Posterior cingulate gyrus (tissue), 11 donors: ENCODE data around the gene FAM72D.
"Not testable (repeated sequence)": the region's sequence is repeated elsewhere in the genome, so short reads cannot be mapped to it uniquely, and the experiment has no call there.

ENCODE experiments used
- DNase-seq, 10 donors: peaks; one replicate each; pipeline versions ENCODE4 v3.0.0 to v3.0.0-alpha.2; 2020 to 2021; ENCODE audit warnings: mixed read lengths in 3 of 10
- intact Hi-C: fragments of 100-400 bp; cut with DNase I; formaldehyde crosslinking; loops from one replicate; pipeline ENCODE4 v1.15.1; 2023

The FAM72D gene

GRCh38 chr1:145095284-145096057 lies at the start of gene FAM72D, which contains the start of gene SRGAP2B:
TSS of gene FAM72D (plus strand) at chr1:145095974. CDS start at chr1:145096848, 874 bp downstream.
TSS of gene SRGAP2B (minus strand) at chr1:145095328. CDS start at chr1:145092901, 2,427 bp downstream.
- DNase-seq, intact Hi-C loops: not testable (repeated sequence)

DNA sequence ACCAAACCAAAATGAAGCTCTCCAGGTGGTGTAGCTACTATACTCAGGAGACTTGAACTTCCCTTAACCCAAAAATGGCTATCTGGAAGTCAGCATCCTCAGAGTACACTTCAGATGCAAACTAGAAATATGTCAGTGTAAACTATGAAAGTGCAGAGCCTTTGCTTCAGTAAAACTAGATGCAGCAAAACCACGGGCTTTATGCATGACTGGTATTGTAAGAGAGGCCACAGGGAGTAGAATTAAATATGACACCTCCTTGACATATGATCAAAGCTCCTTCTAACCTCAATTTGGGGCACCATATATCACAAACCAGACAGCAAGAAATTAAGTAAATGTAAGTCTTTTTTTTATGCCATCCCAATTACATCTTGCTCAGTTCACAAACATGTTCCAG lies 48.2 kb upstream of the FAM72D start:
- DNase-seq, intact Hi-C loops: not testable (repeated sequence)

DNA sequence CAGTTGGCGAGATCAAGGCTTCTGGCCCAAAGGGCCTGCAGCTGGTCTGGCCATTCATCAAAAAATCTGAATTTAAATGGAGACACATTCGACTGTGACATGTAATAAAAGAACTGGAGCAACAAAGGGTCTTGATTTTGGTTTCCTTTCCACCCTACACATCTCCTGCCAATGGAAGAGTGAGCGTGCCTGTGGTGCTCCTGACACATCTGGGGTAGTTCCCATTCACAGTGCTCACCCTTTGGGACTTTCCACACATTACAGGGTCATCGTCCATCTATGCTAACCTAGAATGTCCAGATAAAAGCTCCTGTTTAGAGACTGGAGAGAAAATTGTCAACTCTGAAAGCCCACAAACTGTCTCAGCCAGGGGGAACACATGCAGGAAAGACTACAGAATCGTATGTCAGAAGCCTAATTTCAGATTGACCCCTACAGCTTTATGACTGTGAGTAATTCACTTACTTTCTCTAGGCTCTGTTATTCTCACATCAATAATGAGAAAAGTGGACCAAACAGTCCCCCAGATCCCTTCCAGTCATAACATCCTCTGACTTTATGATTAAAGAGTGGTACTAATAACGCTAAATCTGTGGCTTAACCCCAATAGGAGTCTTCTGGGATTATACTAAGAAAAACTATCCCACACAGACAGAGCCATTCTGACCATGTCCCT lies 47.5 kb upstream of the FAM72D start:
- intact Hi-C loops, DNase-seq: not testable (repeated sequence)

GRCh38 chr1:145052019-145052776 lies 43.6 kb upstream of the FAM72D start:
- DNase-seq, intact Hi-C loops: not testable (repeated sequence)

- DNase-seq, intact Hi-C loops: not testable (repeated sequence)
Observed at GRCh38 chr1:145053428-145053827, 42.3 kb upstream of the FAM72D start.

GRCh38 chr1:145055217-145055760 lies 40.5 kb upstream of the FAM72D start:
- intact Hi-C loops, result not testable (repeated sequence)

DNA sequence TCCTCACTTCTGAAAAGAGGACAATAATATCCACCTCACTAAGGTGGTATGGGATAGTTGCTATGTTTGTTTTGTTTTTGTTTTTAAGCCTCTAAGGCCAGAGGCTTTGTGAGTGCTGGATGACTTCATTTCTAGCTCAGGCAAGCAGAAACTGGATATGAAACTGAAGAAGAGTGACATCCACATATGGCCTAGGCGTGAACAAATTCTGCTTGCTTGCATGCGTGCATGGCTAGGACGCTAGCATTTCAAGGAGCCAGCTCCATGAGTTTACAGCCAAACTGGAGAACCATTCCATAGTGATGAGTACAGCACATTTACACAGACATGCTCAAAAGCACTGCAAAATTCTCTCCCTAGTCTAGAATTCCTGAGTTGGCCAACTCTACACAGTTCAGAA lies 37.6 kb upstream of the FAM72D start:
- intact Hi-C loops, DNase-seq: not testable (repeated sequence)

More at GRCh38 chr1:145055217-145055760, 40.5 kb upstream of the FAM72D start:
- DNase-seq, result not testable (repeated sequence)

DNA sequence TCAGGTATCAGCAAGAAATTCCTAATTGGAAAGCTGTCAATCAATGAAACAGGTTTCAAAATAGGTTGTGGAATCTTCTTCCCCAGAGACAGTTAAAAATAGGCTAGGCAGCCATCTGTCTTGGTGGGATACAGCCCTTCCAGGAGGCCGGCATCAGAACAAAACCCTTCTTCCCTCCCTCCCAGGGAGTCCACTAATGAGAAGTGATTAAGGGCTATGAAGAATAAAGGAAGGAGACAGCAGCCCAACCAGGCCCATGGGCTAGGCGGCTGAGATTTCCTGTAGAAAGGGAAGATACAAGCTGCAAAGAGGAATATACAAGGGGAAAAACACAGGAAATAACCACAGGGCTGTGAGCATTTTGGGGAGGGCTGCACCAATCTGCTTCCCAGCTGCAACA lies 32.5 kb upstream of the FAM72D start:
- not testable (repeated sequence) for DNase-seq

GRCh38 chr1:145063941-145064648 lies 31.7 kb upstream of the FAM72D start:
- DNase-seq, intact Hi-C loops: not testable (repeated sequence)

More for the DNA sequence above, 32.5 kb upstream of the FAM72D start:
- intact Hi-C loops, result not testable (repeated sequence)

GRCh38 chr1:145065194-145065826 lies 30.5 kb upstream of the FAM72D start:
- intact Hi-C loops, DNase-seq: not testable (repeated sequence)

DNA sequence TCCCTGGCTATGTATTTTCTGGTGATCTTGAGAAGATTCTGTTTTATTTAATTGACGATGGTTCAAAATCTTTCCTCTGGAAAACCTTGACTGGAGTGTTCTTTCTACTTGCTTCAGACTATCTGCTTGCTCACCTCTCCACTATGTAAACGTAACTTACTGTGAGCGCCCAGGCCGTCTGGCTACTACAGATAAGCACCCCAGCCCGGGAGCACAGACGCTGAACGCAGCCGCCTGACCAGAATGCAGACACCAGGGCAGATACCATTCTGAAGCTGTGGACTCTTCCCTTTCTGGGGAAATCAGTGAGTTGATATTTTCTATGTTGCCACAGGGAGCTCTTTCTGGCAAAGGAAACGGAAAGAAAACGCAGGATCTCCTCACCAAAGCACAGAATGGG lies 29.3 kb upstream of the FAM72D start:
- DNase-seq, intact Hi-C loops: not testable (repeated sequence)

DNA sequence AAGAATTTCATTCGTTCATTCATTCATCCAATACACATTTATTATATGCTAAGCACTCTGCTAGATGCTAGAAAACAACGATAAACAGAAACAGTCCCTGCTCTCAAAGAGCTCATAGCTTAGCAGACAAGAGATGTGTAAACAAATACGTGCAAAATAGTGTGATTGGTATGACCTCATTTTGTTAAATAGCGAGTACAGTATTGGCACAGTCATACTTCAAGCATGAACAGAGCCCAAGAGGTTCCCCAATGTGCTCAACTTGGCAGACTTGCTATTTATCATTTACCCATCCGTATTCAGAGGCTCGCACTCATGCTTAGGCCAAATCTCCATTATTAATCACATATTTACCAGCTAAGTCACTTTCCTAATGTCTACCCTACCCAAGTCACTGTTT lies 24.2 kb upstream of the FAM72D start:
- intact Hi-C loops, DNase-seq: not testable (repeated sequence)

DNA sequence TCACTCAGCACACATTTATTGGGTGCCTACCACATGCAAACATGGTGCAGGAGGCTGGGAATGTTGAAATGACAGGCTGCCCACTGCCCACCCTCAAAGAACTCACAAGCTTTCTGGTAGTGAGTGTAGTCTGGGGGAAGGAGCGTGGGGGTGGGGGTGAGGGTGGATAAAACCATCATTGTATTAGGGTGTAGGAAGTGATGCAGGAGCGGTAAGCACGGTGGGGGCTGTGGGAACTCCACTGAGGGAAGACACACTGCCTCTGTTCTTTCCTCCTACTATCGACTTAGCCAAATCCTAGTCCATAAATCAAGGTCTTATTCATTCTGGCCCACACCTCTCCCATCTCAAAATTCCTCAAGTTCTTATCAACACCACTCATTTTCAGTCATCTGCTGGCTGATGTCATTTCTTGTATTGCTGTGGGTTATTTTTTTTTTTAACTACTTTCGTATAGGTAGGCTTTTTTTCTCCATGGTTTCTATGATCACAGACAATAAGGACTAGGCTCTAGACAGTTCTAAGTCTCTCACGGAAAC lies 21.7 kb upstream of the FAM72D start:
- DNase-seq, intact Hi-C loops: not testable (repeated sequence)

DNA sequence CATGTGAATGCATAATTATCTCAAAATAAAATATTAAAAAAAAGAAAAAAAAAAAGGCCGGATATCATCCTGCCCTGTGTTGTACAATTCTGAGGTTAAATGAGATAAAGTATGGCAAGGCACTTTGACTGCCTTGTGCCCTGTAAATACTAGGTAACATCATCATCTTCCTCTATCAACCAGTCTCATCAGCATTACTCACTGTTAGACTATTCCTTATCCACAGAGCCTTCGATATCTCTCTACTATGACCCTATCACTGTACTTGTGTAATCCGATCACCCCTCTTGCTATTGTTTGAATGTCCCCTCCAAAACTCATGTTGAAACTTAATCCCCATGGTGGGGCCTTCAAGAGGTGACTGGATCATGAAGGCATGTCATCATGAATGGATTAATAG lies 18.9 kb upstream of the FAM72D start:
- DNase-seq, intact Hi-C loops: not testable (repeated sequence)

DNA sequence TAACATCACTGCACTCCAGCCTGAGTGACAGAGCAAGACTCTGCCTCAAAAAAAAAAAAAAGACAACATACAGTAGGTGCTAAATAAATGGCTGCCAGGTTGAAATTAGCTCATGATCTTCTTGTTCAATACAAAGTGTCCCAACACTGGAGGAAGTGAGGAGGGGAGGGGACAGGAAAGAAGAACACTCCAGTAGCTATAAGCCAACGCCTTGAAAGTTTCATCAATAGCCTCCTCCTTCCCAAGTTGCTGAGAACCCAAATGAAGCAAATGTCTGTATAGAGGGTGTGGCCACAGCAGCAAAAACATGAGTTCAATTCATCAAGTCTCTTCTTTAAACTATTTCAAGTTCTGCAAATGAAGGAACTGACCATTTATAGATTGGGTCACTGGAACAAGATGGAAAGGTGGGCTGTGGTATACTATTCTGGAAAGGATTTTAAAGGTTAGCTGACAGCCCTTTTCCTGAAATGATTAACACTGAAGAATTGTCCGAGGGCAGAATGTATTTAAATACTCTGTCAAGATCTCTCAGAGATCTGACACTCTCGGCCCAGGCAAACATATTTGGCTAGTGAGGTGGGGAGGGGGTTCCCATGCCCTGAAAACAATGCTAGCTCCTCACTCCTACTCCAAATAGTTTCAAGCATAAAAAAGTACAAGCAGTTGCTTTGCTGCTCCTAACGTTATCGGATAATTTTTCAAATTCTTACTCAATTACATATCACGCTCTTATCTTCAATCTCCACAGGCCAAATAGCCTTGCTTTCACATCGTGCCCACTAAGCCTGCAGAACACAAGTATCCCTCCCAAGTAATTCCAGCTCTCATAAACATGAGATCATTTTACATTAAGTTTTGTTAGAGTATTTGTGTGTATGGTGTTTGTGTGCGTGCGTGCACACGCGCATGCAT lies 17.6 kb upstream of the FAM72D start:
- intact Hi-C loops, DNase-seq: not testable (repeated sequence)

GRCh38 chr1:145078787-145079370 lies 16.9 kb upstream of the FAM72D start:
- DNase-seq, intact Hi-C loops: not testable (repeated sequence)

GRCh38 chr1:145079737-145080136 lies 16.0 kb upstream of the FAM72D start:
- DNase-seq, intact Hi-C loops: not testable (repeated sequence)
